ENCODE data around the gene C16orf96.

The C16orf96 gene

DNA sequence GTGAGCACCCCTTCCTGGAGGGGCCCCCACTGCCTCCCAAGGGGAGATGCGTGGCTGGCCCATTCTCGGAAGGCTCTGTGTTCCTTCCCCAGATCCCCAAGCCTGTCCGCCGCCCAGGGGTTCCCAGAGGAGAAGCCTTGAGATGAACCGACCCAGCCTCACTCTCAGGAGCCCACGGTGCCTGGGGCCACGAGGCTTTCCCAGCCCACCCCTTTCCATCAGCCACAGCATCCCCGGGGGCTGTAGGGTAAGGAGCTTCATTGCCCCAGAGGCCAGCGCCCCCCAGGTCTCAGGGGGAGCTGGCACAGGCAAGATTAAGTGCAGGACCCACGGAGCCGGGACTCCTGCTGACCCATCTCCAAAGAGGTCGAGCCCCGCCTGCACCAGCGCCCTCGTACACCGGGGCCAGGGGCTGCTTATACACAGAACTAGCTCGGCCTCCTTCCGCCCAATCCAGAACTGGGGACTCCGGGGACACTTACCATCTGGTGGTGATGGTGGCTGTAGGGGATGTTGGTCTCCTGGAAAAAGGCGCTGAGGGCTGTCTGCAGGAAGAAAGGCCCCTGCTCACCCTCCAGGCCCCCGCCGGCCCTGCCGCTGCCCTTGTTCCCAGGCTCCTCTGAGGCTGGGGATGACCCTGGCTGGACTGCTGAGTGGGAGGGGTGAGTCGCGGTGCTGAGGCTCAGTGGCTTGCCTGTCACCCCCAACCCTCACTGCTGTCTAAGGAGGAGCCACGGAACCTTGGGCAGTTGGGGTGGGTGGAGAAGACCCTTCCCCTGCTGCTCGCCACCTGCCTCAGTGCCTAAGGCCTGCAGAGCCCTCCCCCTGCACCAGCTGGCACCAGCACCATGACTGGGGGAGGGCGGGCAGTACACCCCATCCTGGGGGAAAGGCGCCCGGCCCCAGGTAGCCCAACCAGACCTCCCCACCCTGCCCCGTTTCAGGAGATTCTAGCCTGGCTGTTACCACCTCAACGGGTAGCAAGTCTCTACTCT lies 54.2 kb downstream of the C16orf96 start:
- Histone ChIP-seq H3K9ac (ENCODE audit: low read depth, low read length) (no peak overlapping the region), H3K27ac (ENCODE audit: low read length) (no peak overlapping the region)

DNA sequence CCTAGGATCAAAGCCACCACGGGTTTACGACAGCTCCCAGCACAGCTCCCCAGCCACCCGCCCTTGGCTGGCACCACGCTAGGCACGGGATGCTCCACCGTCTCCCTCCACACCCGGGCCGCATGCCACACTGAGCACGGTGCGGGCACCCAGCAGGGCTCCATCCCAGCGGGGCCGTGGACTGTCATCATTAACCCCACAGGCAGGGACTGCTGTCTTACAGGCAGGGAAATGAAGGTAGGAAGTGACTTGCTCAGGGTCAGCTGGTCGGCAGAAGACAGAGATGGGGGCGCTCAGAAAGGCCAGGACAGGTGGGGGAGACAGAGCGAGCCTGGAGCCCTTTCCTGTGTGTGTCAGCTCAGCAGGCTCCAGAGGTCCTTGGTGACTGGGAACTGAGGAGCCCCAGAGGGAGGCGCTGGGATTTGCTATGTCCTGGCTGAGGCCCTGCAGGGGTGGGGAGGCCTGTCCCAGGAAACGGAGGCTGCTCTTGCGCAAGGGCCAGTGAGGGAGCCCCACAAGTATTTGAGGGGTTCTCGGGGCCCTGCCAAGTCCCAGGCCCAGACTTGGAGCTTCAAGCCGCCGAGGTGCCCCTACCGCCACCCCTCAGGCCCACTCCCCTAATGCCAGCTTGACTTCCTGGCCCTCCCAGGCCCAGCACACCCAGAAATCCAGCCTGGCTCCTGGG lies 55.3 kb downstream of the C16orf96 start:
- H3K4me3 ChIP-seq (ENCODE audit: low read depth in 1 of 2, low read length in 2 of 2), result no peak overlapping the region
- H3K9ac ChIP-seq (ENCODE audit: low read depth, low read length), result no peak overlapping the region
- DNase-seq (no peak), ATAC-seq (ENCODE audit: insufficient read depth, low read depth) (no peak)
- peaks cover 33% of the 10 kb centered on the region for H3K36me3 ChIP-seq (ENCODE audit: insufficient read depth, low read length)
- no peaks in the 10 kb centered on the region for H3K27me3 ChIP-seq (ENCODE audit: insufficient read depth, low read length, poor library complexity)
- H3K79me2 ChIP-seq (ENCODE audit: insufficient read depth, low read length), result peaks cover 53% of the 10 kb centered on the region
- H3K4me1 ChIP-seq (ENCODE audit: insufficient read depth, low read length), result peaks cover 31% of the 10 kb centered on the region
- H4K20me1 ChIP-seq (ENCODE audit: insufficient read depth, low read length), result peaks cover 65% of the 10 kb centered on the region
- 0 out of 2 replicates have a peak overlapping the region, but pooled peaks have one; percentile 5 for H3K4me2 ChIP-seq (ENCODE audit: insufficient read depth, low read length)
- no peak overlapping the region for H2AFZ ChIP-seq (ENCODE audit: low read depth, low read length)
- no peaks in the 10 kb centered on the region for H3K9me3 ChIP-seq (ENCODE audit: insufficient read depth, low read length, severe bottlenecking)
- TF ChIP-seq, protein P1, sequence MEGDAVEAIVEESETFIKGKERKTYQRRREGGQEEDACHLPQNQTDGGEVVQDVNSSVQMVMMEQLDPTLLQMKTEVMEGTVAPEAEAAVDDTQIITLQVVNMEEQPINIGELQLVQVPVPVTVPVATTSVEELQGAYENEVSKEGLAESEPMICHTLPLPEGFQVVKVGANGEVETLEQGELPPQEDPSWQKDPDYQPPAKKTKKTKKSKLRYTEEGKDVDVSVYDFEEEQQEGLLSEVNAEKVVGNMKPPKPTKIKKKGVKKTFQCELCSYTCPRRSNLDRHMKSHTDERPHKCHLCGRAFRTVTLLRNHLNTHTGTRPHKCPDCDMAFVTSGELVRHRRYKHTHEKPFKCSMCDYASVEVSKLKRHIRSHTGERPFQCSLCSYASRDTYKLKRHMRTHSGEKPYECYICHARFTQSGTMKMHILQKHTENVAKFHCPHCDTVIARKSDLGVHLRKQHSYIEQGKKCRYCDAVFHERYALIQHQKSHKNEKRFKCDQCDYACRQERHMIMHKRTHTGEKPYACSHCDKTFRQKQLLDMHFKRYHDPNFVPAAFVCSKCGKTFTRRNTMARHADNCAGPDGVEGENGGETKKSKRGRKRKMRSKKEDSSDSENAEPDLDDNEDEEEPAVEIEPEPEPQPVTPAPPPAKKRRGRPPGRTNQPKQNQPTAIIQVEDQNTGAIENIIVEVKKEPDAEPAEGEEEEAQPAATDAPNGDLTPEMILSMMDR (IDR thresholded peaks at IDR 0.05; ENCODE audit: borderline replicate concordance, extremely low read depth, low read length, poor library complexity, severe bottlenecking), result no peak
- no peak for TF ChIP-seq EZH2 (IDR thresholded peaks at IDR 0.05; ENCODE audit: borderline replicate concordance, low read depth, low read length, severe bottlenecking)
- H3K27ac ChIP-seq (ENCODE audit: low read length), result no peak overlapping the region

More for the DNA sequence above, 54.2 kb downstream of the C16orf96 start:
- Histone ChIP-seq H3K27me3 (ENCODE audit: insufficient read depth, low read length, poor library complexity) (no peaks in the 10 kb centered on the region), H4K20me1 (ENCODE audit: insufficient read depth, low read length) (peaks cover 65% of the 10 kb centered on the region), H3K9me3 (ENCODE audit: insufficient read depth, low read length, severe bottlenecking) (no peaks in the 10 kb centered on the region), H3K36me3 (ENCODE audit: insufficient read depth, low read length) (peaks cover 33% of the 10 kb centered on the region), H3K4me3 (ENCODE audit: low read depth in 1 of 2, low read length in 2 of 2) (no peak overlapping the region), H3K4me1 (ENCODE audit: insufficient read depth, low read length) (peaks cover 23% of the 10 kb centered on the region), H3K4me2 (ENCODE audit: insufficient read depth, low read length) (no peak overlapping the region), H2AFZ (ENCODE audit: low read depth, low read length) (no peak overlapping the region), H3K79me2 (ENCODE audit: insufficient read depth, low read length) (peaks cover 47% of the 10 kb centered on the region)
- TF ChIP-seq, protein P1 (IDR thresholded peaks at IDR 0.05; ENCODE audit: borderline replicate concordance, extremely low read depth, low read length, poor library complexity, severe bottlenecking), result no peak
- TF ChIP-seq EZH2 (IDR thresholded peaks at IDR 0.05; ENCODE audit: borderline replicate concordance, low read depth, low read length, severe bottlenecking), result no peak
- ATAC-seq (ENCODE audit: insufficient read depth, low read depth) (no peak), DNase-seq (no peak)

DNA sequence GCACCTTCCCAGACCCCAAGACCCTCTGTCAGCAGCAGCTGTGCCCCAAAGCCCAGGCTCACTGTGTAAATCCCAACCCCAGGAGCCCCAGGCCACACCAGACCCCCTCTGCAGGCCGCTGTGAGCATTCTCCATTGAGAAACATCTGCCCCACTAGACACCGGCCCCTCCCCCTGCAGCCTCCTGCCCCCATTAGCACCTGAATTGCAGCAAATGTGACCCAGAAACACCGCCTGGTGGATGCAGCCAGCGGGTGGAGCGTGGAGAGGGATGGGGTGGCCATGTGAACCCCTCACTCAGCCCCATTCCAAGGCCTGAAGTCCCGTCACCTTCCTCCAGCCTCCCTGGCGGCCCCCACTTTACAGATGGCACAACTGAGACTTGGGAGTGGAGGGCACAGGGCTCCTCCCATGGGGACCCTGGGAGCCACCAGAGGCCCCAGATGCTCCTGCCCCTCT lies 56.4 kb downstream of the C16orf96 start:
- Histone ChIP-seq H3K9ac (ENCODE audit: low read depth, low read length) (peak overlapping the region; percentile 82; the same call in 1 of the 2 replicates), H4K20me1 (ENCODE audit: insufficient read depth, low read length) (peaks cover 60% of the 10 kb centered on the region), H3K27me3 (ENCODE audit: insufficient read depth, low read length, poor library complexity) (no peaks in the 10 kb centered on the region), H3K9me3 (ENCODE audit: insufficient read depth, low read length, severe bottlenecking) (no peaks in the 10 kb centered on the region), H3K27ac (ENCODE audit: low read length) (no peak overlapping the region), H3K4me1 (ENCODE audit: insufficient read depth, low read length) (peaks cover 40% of the 10 kb centered on the region), H3K4me2 (ENCODE audit: insufficient read depth, low read length) (peak overlapping the region; percentile 92), H2AFZ (ENCODE audit: low read depth, low read length) (no peak overlapping the region), H3K79me2 (ENCODE audit: insufficient read depth, low read length) (peaks cover 63% of the 10 kb centered on the region), H3K36me3 (ENCODE audit: insufficient read depth, low read length) (peaks cover 33% of the 10 kb centered on the region), H3K4me3 (ENCODE audit: low read depth in 1 of 2, low read length in 2 of 2) (peak overlapping the region in 1 of 2 experiments; percentile 66; a peak in 2 of 4 replicates)
- ATAC-seq (ENCODE audit: insufficient read depth, low read depth), result no peak
- no peak for DNase-seq
- TF ChIP-seq, protein P1 (IDR thresholded peaks at IDR 0.05; ENCODE audit: borderline replicate concordance, extremely low read depth, low read length, poor library complexity, severe bottlenecking), result peak; percentile 10
- no peak for TF ChIP-seq EZH2 (IDR thresholded peaks at IDR 0.05; ENCODE audit: borderline replicate concordance, low read depth, low read length, severe bottlenecking)
